ENCODE data around the gene KIAA0513.
"Not testable (repeated sequence)": the region's sequence is repeated elsewhere in the genome, so short reads cannot be mapped to it uniquely, and the experiment has no call there.

Gene KIAA0513

DNA sequence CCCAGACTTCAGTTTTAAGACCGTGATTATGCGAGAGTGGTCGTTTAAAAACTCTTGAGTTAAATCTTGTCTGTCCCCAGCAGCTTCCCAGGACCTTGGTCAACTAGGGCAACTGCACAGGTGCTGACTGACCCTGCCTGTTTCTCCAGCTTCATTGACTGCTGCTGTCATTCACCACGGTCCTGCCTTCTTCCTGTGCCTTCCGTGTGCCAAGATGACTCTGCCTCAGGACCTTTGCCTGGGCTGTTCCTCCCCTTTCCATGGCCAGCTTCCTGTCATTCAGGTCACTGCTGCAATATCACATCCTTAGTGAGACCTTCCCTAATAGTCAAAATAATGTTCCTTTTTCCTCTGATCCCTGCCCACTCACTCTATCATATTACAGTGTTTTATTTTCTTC, 3.9 kb downstream of the KIAA0513 start:
- DNase-seq: no peak

DNA sequence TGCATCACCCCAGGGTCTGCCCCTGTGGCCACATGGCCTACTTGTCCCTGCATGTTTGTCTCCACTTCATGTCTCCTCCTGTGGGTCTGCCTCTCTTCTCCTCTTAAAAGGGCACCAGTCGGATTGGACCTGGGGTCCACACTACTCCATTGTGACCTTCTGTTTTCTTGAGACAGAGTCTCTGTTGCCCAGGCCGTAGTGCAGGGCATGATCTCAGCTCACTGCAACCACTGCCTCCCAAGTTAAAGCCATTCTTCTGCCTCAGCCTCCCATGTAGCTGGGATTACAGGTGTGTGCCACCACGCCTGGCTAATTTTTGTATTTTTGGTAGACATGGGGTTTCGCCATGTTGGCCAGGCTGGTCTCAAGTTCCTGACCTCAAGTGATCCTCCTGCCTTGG, 4.6 kb downstream of the KIAA0513 start:
- DNase-seq: not testable (repeated sequence)

DNA sequence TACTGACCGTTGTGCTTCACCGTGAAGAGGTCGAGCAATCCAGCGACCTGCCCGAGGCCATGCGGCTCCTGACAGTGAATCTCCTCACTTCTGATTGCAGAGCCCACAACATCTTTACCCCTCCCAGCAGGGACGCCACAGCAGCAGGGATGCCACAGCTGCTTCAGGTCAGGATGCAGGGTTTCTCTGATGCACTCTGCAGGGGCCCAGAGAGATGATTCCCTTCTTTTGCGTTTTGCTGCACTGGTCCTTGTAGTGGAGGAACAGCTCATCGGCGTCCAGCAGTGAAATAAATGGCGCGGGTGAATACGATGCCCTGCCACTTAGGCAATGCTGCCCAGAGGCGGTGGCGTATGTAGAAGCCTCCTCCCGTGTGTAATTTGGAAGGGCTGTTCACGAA, 5.6 kb downstream of the KIAA0513 start:
- no peak for DNase-seq

DNA sequence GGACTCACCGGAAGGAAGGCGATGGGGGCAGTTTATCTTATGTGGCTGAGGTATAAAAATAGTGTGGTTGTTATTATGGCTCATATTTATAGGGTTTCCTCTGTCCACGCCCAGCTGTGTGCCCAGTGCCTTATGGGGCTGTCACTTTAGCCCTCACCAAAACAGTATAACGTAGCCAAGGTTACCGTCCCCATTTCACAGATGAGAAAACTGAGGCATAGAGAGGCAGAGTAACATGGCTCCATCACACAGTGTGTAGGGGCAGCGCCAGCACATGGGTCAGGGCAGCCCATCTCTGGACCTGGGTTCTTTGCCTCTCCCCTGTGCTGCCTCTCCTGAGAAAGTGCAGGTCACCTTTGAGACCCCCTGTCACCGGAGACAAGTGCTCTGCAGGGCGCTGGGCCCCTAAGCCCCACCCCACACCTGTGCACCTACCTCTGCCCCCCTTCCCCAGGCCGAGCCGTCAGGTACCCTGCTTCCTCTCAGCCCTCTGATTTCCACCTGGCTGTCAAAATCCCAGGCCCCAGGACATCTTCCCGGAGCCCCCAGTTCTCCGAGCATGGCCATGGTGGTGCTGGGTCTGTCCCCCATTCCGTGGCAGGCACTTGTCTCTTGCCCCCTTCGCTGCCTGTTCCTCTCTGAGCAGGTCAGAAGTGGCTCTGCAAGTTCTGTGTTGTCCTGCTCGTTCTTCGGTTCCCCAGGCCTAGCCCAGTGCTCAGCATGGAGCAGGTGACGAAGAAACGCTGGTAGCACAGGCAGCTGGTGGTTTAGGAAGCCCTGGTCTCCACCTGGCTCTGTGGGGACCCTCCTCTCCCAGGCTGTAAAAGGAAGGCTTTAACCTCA, 7.2 kb downstream of the KIAA0513 start:
- DNase-seq: no peak

DNA sequence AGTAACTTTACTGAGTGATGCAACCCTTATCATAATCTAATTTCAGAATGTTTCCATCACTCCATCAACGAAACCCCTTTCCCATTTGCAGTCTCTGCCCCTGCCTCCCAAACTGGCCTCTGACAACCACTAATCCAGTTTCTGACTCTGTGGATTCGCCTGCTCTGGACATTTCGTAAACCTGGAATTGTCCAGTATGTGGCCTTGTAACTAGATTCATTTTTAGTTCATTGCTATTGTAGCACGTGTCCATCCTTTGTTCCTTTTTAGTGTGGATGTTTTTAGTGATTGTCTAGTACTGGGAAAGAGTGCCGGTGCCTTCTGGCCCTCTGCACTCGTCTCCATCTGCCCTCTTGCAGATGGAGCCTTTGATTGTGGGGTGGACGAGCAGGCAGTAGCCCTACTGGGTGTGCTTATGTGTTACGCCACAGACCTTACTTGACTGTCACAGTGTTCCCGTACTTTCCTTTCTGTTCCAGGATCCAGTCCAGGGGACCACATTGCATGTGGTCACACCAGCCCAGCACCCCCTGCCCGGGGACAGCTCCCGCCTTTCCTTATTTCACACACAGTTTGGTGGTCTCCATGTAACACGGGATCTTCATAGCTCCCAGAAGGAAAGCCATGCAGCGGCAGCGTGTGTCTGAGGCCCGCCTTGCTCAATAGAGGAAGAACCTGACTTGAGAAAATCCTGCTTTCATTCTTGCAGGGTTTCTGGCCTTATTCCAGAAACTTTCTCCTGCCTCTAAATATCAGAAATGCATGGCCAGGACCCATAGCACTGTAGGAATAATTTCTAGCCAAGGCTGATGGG, 8.8 kb downstream of the KIAA0513 start:
- DNase-seq: peak; percentile 83

DNA sequence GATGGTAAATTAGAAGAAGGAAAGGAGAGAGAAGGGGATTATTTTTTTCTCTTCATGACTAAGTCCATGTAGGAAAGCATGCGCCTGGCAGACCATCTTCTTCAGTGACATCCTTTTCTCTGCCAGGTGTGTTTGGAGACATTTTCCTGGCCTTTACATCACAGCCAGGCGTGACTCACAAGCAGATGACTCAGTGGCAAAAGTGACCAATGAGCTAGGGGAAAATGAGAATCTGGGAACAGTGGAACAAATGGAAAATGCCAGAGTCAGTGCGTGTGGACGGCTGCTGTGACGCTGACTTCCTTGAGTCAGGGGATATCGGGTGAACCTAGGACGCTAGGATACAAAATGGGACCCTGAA, 9.4 kb downstream of the KIAA0513 start:
- DNase-seq: no peak

DNA sequence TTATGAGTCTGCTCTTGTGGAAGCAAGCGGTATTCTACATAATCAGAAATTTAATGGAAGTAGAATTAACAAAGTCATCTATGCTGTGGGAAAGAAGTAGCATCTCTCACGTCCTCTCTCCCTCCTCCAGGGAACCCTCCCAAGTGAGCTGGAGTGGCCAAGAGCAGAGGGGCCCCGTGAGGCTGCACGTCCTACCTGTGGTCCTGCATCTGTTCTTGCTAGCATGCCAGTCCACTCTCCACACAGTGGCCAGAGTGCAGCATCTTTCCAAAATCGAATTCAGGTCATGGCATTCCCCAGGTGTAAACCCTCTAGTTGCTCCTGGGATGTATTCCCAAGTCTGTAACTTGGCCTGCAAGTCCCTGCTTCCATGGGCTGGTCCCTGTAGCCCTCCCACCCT, 10.1 kb downstream of the KIAA0513 start:
- no peak for DNase-seq

DNA sequence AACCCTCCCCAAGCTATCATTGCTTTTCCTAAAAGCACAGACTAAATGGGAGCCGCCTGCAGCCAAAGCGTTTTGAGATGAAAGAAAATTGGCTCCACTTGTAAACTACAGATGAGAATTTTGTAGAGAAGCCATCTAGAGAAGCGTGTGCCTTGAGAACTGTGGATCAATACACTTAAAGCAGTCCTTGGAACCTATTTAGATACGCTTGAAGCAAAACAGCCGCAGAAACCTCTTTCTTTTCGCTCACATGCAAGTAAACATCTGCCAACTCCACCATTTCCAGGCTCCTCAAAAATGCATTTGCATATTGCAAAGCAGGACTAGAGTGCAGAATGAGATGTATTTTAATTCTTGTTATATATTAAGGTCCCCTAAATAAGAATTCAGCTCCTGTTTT, 13.1 kb downstream of the KIAA0513 start:
- DNase-seq: no peak

DNA sequence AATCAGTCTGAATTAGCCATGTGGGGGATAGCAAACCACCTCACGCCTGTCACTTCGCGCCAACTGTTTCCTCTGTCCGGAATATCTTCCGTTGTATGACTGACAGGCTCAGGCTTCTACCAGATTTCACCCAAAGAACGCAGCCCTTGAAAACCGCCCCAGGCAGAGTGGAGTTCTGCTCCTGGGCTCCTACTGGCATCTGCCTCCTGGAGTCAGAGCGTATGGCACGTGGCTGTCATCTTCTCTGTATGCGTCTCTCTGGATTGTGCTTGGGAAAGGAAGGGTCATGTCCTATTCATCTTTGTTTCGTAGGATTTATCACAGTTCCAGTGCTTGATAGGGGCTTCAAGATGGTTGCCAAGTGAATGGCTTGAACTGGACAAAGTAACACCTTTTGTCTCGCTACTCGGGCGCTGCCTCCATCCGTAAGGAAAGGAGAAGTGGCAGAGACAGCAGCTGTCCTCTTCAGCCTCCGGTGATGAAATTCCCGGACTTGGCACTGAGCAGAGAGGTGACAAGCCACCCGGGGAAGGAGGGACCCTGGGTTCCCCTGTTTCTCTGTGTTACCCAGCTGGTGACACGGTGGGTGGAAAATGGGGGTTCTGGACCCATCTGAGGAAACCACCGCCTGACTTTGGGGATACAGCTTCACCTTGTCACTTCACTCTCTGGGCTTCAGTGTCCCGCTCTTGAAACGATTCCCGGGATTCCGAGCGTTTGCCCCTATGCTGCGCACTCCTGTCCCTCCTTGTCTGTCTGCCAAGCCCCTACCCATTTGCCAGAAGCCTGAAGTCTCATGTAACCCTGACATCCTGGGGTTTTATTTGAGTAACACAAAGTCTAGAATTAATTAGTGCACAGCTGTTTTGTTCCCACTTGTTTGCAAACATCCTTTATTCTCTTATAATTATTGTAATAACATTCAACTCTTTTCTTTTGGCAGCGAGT, 13.9 kb downstream of the KIAA0513 start:
- DNase-seq: peak; percentile 37

DNA sequence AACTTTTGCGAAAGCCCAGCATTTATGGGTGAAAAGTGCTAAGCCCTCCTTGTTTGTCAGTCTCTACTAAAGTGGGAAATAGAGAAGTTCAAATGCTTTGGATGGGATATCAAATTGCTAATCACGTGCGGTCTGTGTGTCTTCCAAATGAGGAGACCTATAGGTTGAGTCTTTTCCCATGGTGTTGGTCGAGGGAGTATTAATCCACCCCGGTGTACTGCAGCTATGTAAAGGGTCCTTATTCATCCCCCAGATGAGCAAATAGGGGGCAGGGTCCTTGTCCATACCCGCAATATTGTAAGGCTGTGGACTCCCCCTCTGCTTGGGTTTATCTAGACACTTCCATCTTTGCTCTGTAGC, 14.6 kb downstream of the KIAA0513 start:
- DNase-seq: no peak

DNA sequence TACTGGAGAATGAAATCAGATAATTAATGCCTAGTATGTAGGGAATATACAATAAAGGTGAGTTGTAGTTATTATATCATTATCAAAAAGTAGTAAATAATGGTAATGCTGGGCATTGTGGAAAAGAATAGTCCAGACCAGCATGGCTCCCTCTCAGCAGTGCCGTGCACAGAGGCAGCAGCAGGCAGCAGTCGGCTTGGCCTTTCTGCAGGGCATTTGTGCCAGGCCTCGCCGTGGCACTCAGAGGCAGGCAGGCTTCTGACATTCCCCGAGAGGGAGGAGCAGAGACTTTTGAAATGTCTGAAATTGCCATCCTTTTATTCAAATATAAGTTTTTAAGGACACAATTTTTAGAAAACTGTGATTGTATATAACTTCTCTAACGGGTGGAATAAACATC, 15.0 kb downstream of the KIAA0513 start:
- no peak for DNase-seq

DNA sequence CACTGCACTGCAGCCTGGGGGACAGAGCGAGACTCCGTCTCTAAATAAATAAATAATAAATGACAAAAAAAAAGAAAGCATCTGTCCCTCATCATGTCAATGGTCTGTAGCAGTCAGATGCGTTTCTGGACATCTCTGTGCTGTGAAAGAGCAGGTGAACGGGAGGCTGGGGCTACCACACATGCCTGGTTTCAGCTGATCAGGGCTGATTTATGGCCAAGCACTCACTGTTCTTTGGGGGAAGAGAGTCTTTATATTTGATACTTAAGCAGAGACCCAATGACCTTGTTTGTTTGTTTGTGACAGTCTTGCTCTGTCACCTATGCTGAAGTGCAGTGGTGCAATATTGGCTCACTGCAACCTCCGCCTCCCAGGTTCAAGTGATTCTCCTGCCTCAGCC, 17.5 kb downstream of the KIAA0513 start:
- no peak for DNase-seq

DNA sequence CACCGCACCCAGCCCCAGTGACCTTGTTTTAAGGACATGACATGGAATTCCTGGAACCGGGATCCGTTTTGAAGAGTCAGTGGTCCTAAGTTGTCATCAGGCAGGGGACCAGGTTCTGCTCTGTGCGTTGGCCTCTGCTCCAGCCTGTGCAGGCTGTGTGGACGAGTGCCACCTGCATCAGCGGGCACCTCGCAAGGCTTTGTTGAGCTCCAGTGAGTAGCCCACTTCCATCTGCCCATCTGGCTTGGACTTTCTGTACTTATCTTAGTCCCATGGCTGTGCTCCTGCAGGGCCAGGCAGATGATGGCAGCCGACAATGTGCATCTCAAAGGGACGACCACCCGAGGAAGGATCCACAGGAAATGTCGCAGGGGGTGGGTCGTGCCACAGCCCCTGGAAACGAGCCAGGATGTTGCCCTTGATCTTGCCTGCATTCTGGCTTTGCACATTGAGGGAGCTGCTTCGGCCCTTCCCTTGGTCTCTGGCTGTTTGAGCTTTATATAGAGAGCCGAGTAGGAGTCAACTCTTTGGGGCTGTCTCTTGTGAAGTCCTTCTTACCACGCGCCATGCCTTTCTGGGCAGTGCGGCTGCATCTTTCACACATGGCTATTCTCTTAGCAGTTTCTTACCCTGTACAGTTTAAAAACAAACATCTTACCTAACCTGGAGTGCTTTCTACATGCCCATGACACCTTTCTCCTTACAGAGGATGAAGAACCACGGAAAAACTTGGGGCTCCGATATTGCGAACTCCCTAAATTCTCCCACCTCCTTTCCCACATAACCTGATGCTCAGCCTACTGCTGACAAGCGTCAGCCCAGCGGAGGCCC, 18.3 kb downstream of the KIAA0513 start:
- no peak for DNase-seq

DNA sequence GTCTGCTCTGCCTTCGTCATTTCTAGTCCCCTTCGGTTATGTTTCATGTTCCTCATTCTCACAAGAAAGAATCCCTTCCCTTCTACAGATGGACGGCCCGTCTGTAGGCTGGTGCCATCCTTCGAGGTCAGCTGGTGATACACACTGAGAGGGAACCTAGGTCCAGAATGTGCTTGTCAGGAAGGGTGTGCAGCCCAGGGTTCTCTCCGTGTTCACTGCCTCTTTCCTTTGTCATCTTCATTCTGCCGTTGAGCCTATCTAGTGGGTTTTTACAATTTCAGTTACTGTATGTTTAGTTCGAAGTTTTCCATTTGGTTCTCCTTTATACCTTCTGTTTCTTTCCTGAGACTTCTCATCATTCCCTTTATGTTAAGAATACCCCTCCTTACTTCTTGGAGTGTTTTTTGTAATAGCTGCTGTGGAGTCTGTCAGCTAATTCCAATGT, 18.9 kb downstream of the KIAA0513 start:
- peak; percentile 89 for DNase-seq

DNA sequence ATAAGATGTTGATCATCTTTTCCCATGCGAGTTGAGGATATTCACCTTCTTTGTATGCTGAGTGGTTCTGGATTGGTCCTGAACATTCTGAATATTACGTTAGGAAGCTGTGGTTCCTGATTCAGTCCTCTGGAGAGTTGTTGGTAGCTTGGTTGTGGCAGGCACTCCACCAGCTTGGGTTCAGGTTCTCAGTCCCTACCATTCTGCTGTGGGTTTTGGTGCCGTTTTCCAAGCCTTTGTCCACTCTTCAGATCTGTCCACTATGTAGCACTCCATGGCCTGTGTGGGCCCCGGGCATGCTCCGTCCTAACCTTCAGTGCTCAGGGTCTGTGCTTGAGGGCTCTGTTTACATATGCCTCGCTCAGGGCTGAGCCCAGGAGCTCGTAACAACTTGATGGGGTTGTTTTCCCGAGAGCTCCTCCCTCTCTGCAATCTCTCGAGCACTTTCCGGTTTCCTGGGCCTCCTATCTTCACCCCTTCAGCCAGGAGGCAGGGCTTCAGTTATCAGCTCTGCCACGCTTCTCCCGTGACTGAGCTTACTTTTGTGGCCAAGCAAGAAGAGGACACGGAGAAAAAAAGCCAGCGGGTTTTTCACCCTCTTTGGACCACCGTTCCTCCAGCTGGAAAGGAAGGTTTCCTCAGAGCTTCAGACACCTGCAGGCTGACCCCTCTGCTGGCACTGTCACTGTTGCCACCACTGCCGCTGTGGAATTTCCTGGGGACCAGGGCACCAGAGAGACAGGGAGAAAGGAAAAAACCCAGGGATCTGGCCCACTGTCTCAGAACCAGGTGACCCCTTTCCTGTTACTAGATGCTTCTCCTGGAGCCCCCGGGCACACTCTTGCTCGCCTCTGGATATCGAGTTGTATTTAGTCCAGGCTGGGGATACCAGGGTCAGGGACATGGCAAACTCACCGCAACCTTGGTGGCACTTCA, 19.6 kb downstream of the KIAA0513 start:
- DNase-seq: no peak

DNA sequence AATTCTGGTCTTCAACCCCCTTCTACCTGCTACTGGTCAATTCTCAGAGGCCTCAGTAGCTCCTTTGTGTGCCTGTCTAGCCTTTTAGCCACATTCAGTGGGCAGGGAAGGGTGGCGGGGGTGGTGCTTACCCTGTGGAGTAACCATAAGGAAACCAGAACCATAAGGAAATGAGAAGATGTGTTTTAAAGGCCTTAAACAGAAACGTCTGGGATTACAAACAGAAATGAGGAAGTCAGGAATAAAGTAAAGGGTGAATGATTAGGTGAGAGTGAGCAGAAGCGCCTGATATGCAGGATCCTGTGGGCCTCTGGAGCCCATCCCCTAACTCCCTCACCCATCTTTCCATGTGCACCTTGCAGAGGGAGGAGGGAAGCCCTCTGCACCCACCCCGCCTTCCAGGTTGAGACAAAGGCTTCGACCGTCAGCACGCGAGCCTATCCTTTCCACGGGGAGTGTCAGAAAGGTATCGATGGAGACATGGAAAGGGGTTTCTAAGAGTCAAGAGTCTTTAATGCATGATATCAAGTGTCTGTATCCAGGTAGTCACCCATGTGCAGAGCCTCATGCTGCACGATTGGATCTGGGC, 20.4 kb downstream of the KIAA0513 start:
- peak; percentile 77 for DNase-seq

DNA sequence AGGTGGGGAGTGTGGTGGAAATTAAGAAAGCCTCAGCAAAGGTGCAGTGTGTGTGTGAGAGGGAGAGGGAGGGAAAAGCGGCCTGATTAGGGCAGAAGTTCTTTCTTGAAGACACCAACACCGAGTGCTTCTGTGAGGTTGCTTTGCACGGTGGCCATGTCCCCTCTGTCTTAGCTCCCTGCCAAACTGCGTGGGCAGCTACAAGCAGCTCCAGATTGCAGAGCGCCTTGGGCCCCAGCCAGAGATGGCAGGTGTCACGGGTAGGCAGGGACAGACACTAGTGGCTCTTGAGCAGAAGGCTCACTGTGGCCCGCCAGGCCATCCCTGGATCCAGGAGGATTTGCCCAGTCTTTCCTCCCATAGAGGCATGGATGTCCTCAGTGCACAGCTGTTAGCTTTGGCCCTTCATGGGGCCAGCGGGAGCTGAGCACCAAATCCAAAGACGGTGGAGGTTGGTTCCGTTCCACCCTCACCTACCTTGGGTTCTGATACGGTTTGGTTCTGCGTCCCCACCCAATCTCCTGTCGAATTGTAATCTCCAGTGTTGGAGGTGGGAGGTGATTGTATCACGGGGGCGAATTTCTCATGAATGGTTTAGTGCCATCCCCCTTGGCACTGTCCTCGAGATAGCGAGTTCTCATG, 21.4 kb downstream of the KIAA0513 start:
- DNase-seq: no peak

DNA sequence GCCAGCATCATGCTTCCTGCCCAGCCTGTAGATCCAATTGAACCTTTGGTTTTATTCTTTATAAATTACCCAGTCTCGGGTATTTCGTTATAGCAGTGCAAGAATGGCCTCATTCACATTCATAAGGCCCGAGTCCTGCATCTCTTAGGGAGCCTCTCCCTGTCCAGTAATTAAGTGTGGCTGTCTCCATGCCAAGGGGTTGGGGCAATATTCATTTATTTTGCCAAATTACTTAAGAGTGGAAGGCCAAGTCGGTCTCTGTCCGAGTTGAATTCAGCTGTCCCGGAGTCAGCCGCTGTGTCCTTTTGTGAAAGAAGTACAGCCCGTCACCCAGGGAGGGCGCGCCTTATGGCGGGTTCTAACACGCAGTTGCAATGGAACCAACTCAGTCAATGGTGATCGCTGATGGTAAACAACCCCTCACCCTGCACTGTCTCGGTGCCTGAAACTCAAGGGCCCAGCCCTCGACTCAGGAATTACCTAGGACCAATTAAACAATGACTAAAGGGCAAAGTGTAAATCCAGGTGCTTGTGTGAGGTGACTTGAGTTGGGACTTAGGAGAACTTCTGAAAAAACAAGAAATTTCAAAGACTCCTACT, 22.2 kb downstream of the KIAA0513 start:
- DNase-seq: no peak

DNA sequence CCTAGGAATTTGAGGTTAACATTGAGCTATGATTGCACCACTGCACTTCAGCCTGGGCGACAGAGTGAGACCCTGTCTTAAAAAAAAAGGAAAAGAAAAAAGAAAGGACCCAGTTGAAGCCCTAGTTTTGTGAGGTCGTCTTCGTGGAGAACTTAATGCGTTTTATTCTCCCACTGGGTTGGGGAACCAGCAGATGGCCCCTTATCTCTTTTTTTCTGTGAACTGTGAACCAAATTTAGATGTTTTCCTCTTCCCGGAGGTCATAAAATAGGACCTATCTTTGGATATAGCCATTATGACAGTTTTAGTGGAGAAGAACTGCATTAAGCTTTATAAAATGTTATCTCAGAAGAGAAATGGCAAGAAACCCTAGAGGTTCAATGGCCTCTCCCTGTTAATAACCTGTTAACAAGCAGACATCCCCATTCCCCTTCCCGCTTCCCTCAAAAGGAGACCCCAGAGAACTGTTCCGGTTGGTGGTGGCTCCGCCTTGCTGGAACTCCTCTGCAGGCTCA, 23.5 kb downstream of the KIAA0513 start:
- DNase-seq: no peak

Data from inflammatory macrophage treated with lipopolysaccharide for 4 hours (primary cell).